ENCODE results near the gene VKORC1L1. TPM values are rescaled to one million over a fixed set of nuclear protein-coding genes. Genes with fewer than 3 reads are reported as not detected.
"Not testable (repeated sequence)": the region's sequence is repeated elsewhere in the genome, so short reads cannot be mapped to it uniquely, and the experiment has no call there.

The VKORC1L1 gene
- total RNA-seq, result 10 to 100 TPM; 18.2 to 24.0 TPM

DNA sequence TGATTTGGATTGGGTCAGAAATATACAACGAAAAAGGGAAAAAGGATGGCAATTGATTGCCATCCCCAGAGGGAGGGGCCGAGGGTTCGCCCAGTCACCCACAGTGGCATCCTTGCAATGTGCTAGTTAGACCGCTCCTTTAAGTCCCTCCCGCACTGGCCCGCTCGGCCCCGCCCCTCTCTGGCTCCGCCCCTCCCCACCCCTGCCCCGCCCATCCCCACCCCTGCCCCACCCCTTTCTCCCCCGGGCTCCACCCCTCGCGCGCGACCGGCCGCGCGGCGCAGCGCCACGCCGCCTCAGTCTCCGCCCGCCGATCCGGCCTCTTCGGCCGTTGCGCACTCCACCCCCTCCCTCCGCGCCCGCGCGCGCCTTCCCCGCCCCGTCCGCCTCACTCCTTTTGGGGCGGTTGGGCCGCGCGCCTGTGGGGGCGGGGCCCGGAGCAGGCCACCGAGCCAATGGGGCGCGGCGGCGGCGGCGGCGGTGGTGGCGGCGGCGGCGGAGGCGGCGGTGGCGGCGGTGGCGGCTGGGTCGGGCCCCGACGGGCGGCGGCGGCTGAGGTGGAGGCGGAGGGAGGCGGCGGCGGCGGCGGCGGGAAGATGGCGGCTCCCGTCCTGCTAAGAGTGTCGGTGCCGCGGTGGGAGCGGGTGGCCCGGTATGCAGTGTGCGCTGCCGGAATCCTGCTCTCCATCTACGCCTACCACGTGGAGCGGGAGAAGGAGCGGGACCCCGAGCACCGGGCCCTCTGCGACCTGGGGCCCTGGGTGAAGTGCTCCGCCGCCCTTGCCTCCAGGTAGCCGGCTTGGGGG, at the start of gene VKORC1L1:
TSS of gene VKORC1L1 (plus strand) at position 299 of the 806 bp plus-strand sequence. CDS start at position 597, 298 bp downstream.
- H3K27me3 Mint-ChIP-seq, result no peaks in the 10 kb centered on the region
- H3K4me1 Mint-ChIP-seq (ENCODE audit: low read depth in 2 of 2), result peaks cover 4 to 5% of the 10 kb centered on the region in 2 donors
- H3K36me3 Mint-ChIP-seq, result no peaks in the 10 kb centered on the region
- peak; percentile 98 for ATAC-seq
- H3K4me3 Mint-ChIP-seq, result peak within 1 kb of the TSS; percentile 85
- H3K27ac Mint-ChIP-seq, result peak within 1 kb of the TSS; percentile 51 to 71
- H3K9me3 Mint-ChIP-seq, result no peaks in the 10 kb centered on the region
- peak; percentile 97 for DNase-seq (ENCODE audit: low spot score)

DNA sequence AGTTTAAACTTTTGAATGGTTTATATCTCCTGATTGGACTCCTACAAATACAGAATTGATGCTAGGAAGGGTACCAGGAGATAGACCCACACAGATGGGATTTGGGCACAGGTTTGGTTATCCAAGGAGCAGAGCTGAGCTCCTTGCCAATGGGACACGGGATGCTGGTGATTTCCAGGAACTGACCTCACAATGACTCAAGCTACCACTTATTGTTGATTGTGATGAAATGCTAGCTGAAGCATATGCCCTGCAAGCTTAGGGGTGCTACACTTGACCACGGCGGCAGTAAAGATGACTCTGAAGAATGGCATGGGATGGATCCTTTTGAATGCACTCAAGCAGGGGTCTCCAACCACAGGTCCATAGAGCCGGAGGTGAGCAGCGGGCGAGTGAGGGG, 45.5 kb upstream of the VKORC1L1 start:
- Mint-ChIP-seq H3K4me1 (ENCODE audit: low read depth in 2 of 2) (no peaks in the 10 kb centered on the region), H3K36me3 (no peaks in the 10 kb centered on the region), H3K4me3 (no peak overlapping the region), H3K9me3 (no peaks in the 10 kb centered on the region), H3K27ac (no peak overlapping the region), H3K27me3 (no peaks in the 10 kb centered on the region)
- DNase-seq (ENCODE audit: low spot score), result no peak
- ATAC-seq, result no peak

DNA sequence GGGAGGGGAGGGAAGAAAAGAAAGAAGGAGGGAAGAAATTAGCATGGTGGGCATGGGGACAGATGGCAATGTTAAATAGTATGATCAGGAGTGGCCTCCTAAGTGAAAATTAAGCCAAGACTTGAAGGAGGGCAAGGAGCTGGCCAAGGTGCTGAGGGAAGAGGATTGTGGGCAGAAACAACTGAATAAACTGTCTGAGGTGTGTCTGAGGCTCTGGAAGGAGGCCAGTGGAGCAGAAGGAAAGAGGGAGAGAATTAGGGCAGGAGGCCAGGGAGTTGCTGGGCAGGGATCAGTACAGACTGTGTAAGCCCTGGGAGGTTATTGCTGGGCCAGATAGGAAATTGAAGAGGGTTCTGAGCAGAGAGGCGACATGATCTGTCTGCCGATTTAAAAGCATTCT, 40.6 kb upstream of the VKORC1L1 start:
- H3K27ac Mint-ChIP-seq, result no peak overlapping the region
- no peaks in the 10 kb centered on the region for H3K4me1 Mint-ChIP-seq (ENCODE audit: low read depth in 2 of 2)
- DNase-seq (ENCODE audit: low spot score), result no peak
- no peak for ATAC-seq
- H3K27me3 Mint-ChIP-seq, result peaks cover 0 to 2% of the 10 kb centered on the region in 2 donors
- H3K9me3 Mint-ChIP-seq, result no peaks in the 10 kb centered on the region
- no peak overlapping the region for H3K4me3 Mint-ChIP-seq
- no peaks in the 10 kb centered on the region for H3K36me3 Mint-ChIP-seq

GRCh38 chr7:65836684-65837083, 36.2 kb upstream of the VKORC1L1 start:
- not testable (repeated sequence) for H3K9me3 Mint-ChIP-seq; ATAC-seq; DNase-seq (ENCODE audit: low spot score); H3K27me3 Mint-ChIP-seq; H3K4me1 Mint-ChIP-seq (ENCODE audit: low read depth in 2 of 2); H3K4me3 Mint-ChIP-seq; H3K36me3 Mint-ChIP-seq; H3K27ac Mint-ChIP-seq

- DNase-seq (ENCODE audit: low spot score); H3K36me3 Mint-ChIP-seq; H3K27me3 Mint-ChIP-seq; H3K4me3 Mint-ChIP-seq; H3K4me1 Mint-ChIP-seq (ENCODE audit: low read depth in 2 of 2); H3K27ac Mint-ChIP-seq; ATAC-seq; H3K9me3 Mint-ChIP-seq: not testable (repeated sequence)
These were observed 35.3 kb upstream of the VKORC1L1 start for GRCh38 chr7:65837541-65837956.

DNA sequence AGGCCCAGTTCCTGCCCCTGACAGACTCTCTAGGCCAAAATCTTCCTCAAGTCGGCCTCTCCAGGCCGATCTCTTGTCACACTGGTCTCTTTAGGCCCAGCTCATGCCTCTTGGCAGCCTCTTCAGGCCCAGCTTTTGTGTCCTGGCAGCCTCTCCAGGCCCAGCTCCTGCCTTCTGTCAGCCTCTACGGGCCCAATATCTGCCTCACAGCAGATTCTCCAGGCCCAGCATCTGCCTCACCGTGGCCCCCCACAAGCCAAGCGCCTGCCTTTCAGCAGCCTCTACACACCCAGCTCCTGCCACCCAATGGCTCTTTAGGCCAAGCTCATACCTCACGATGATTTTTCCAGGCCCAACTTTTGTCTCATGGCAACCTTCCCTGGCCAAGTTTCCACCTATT, 33.0 kb upstream of the VKORC1L1 start:
- no peak overlapping the region for H3K4me3 Mint-ChIP-seq
- DNase-seq (ENCODE audit: low spot score) (no peak), ATAC-seq (no peak)
- no peaks in the 10 kb centered on the region for H3K36me3 Mint-ChIP-seq
- H3K4me1 Mint-ChIP-seq (ENCODE audit: low read depth in 2 of 2), result no peaks in the 10 kb centered on the region
- H3K27ac Mint-ChIP-seq, result peak overlapping the region in 1 of 2 donors; percentile 52
- no peaks in the 10 kb centered on the region for H3K9me3 Mint-ChIP-seq
- H3K27me3 Mint-ChIP-seq, result no peaks in the 10 kb centered on the region

- Mint-ChIP-seq H3K27me3 (no peaks in the 10 kb centered on the region), H3K27ac (no peak overlapping the region), H3K4me3 (no peak overlapping the region), H3K9me3 (no peaks in the 10 kb centered on the region), H3K36me3 (no peaks in the 10 kb centered on the region), H3K4me1 (ENCODE audit: low read depth in 2 of 2) (no peaks in the 10 kb centered on the region)
- peak; percentile 9 to 62 for ATAC-seq
- DNase-seq (ENCODE audit: low spot score), result no peak
These were observed 32.4 kb upstream of the VKORC1L1 start for GRCh38 chr7:65840446-65840845.

GRCh38 chr7:65843616-65844015, 29.3 kb upstream of the VKORC1L1 start:
- ATAC-seq; H3K4me1 Mint-ChIP-seq (ENCODE audit: low read depth in 2 of 2); H3K4me3 Mint-ChIP-seq; DNase-seq (ENCODE audit: low spot score); H3K36me3 Mint-ChIP-seq; H3K9me3 Mint-ChIP-seq; H3K27me3 Mint-ChIP-seq; H3K27ac Mint-ChIP-seq: not testable (repeated sequence)

GRCh38 chr7:65846008-65846570, 26.8 kb upstream of the VKORC1L1 start:
- ATAC-seq (no peak), DNase-seq (ENCODE audit: low spot score) (no peak)
- peaks cover 0 to 3% of the 10 kb centered on the region in 2 donors for H3K27me3 Mint-ChIP-seq
- no peak overlapping the region for H3K27ac Mint-ChIP-seq
- H3K4me1 Mint-ChIP-seq (ENCODE audit: low read depth in 2 of 2), result no peaks in the 10 kb centered on the region
- no peaks in the 10 kb centered on the region for H3K36me3 Mint-ChIP-seq
- no peaks in the 10 kb centered on the region for H3K9me3 Mint-ChIP-seq
- H3K4me3 Mint-ChIP-seq, result no peak overlapping the region

GRCh38 chr7:65853426-65853825, 19.4 kb upstream of the VKORC1L1 start:
- H3K27ac Mint-ChIP-seq; H3K9me3 Mint-ChIP-seq; ATAC-seq; DNase-seq (ENCODE audit: low spot score); H3K27me3 Mint-ChIP-seq; H3K4me1 Mint-ChIP-seq (ENCODE audit: low read depth in 2 of 2); H3K36me3 Mint-ChIP-seq; H3K4me3 Mint-ChIP-seq: not testable (repeated sequence)

DNA sequence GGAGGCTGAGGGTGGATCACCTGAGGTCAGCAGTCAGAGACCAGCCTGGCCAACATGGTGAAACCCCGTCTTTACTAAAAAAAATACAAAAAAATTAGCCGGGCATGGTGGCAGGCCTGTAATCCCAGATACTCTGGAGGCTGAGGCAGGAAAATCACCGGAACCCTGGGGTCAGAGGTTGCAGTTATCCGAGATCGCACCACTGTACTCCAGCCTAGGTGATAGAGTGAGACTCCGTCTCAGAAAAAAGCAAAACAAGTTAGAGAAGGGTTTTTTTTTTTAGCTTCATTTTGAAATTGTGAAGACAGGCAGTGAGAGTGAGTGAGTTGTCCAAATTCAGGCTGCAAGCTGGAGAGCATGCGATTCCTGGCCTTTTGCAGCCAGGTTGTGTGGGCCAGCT, 19.0 kb upstream of the VKORC1L1 start:
- not testable (repeated sequence) for ATAC-seq; H3K27me3 Mint-ChIP-seq; H3K36me3 Mint-ChIP-seq; H3K27ac Mint-ChIP-seq; DNase-seq (ENCODE audit: low spot score); H3K4me3 Mint-ChIP-seq; H3K9me3 Mint-ChIP-seq; H3K4me1 Mint-ChIP-seq (ENCODE audit: low read depth in 2 of 2)

GRCh38 chr7:65857321-65857894, 15.5 kb upstream of the VKORC1L1 start:
- ATAC-seq; H3K9me3 Mint-ChIP-seq; H3K27me3 Mint-ChIP-seq; DNase-seq (ENCODE audit: low spot score); H3K4me1 Mint-ChIP-seq (ENCODE audit: low read depth in 2 of 2); H3K36me3 Mint-ChIP-seq; H3K4me3 Mint-ChIP-seq; H3K27ac Mint-ChIP-seq: not testable (repeated sequence)

DNA sequence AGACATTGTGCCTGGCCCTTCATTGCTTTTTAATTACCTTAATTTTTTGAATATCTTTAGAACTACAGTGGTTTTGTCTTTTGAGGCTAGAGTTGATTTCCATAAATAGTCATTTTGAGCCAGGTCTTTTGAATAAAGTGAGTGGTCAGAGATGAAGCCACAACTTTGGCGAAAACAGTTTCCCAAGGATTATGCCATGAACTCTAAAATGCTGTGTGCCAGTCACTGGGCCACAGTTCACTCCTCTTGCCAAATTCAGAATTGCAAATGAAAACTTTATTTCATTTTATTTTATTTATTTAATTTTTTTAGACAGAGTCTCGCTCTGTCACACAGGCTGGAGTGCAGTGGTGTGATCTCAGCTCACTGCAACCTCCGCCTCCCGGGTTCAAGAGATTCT, 14.2 kb upstream of the VKORC1L1 start:
- not testable (repeated sequence) for H3K27me3 Mint-ChIP-seq; H3K27ac Mint-ChIP-seq; H3K4me1 Mint-ChIP-seq (ENCODE audit: low read depth in 2 of 2); H3K9me3 Mint-ChIP-seq; ATAC-seq; H3K4me3 Mint-ChIP-seq; DNase-seq (ENCODE audit: low spot score); H3K36me3 Mint-ChIP-seq

DNA sequence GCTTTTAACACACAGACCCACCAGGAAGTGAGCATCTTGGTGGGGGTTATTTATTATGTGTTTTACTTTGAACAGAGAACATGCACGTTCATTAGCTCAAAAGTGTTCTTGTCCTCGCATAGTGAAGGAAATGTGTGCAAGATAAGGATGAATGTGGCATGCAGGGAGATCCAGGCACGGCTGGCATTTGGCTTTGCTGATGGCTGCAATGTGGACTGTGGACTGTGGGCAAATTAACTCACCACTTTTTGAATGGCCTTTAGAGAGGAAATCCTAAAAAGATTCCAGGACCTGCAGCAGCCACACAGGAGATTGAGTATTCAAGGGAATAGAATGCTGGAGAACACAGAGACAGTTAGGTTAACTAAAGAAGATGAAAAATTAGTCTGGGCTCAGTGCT, 6.6 kb upstream of the VKORC1L1 start:
- not testable (repeated sequence) for ATAC-seq

More for the DNA sequence above, 6.6 kb upstream of the VKORC1L1 start:
- not testable (repeated sequence) for DNase-seq (ENCODE audit: low spot score); H3K9me3 Mint-ChIP-seq; H3K27ac Mint-ChIP-seq; H3K4me3 Mint-ChIP-seq; H3K27me3 Mint-ChIP-seq; H3K4me1 Mint-ChIP-seq (ENCODE audit: low read depth in 2 of 2); H3K36me3 Mint-ChIP-seq

Data from natural killer cell treated with Interleukin-12 subunit alpha and Interleukin-12 subunit beta and Interleukin-15 and Interleukin-18, amount 100 ng/mL, for 72 hours (primary cell).